Stimulated activated CD4-positive, alpha-beta T cell treated with anti-CD3 and anti-CD28 coated beads, TNF-alpha, amount 100 ng/mL, for 1 hour (primary cell): ENCODE measurements around the gene GABRB2.

ENCODE experiments used
- DNase-seq, 3 donors: peaks; one replicate each; pipeline ENCODE4 v3.0.0-alpha.2; 2020; ENCODE audit warnings: low read depth in 3 of 3, low spot score in 1 of 3

Gene GABRB2

GRCh38 chr5:161391724-161392123, 154.8 kb downstream of the GABRB2 start:
- DNase-seq, result no peak

GRCh38 chr5:161391016-161391415, 155.5 kb downstream of the GABRB2 start:
- DNase-seq, result no peak

GRCh38 chr5:161387121-161387520, 159.4 kb downstream of the GABRB2 start:
- no peak for DNase-seq

- no peak for DNase-seq
Observed at GRCh38 chr5:161385027-161385426, 161.5 kb downstream of the GABRB2 start.

- no peak for DNase-seq
Observed at GRCh38 chr5:161382685-161383084, 163.8 kb downstream of the GABRB2 start.

- no peak for DNase-seq
Observed at GRCh38 chr5:161380486-161380885, 166.0 kb downstream of the GABRB2 start.

- DNase-seq, result no peak
Observed at GRCh38 chr5:161378701-161379100, 167.8 kb downstream of the GABRB2 start.

GRCh38 chr5:161376034-161376433, 170.5 kb downstream of the GABRB2 start:
- DNase-seq, result no peak

GRCh38 chr5:161373345-161373707, 173.2 kb downstream of the GABRB2 start:
- DNase-seq, result no peak

- DNase-seq, result no peak
Observed at GRCh38 chr5:161372682-161373344, 173.7 kb downstream of the GABRB2 start.

GRCh38 chr5:161369022-161369421, 177.5 kb downstream of the GABRB2 start:
- DNase-seq, result no peak

GRCh38 chr5:161358446-161358845, 188.1 kb downstream of the GABRB2 start:
- no peak for DNase-seq

GRCh38 chr5:161344234-161344633, 202.3 kb downstream of the GABRB2 start:
- no peak for DNase-seq

GRCh38 chr5:161342886-161343285, 203.6 kb downstream of the GABRB2 start:
- DNase-seq, result no peak

- DNase-seq, result no peak
Observed at GRCh38 chr5:161340012-161340411, 206.5 kb downstream of the GABRB2 start.

GRCh38 chr5:161333194-161333880, 213.2 kb downstream of the GABRB2 start:
- DNase-seq, result no peak

- DNase-seq, result no peak
Observed at GRCh38 chr5:161332343-161332742, 214.2 kb downstream of the GABRB2 start.

- no peak for DNase-seq
Observed at GRCh38 chr5:161314033-161314432, 232.5 kb downstream of the GABRB2 start.

- DNase-seq, result no peak
Observed at GRCh38 chr5:161312882-161313281, 233.6 kb downstream of the GABRB2 start.

GRCh38 chr5:161311965-161312364, 234.6 kb downstream of the GABRB2 start:
- no peak for DNase-seq

- DNase-seq, result no peak
Observed at GRCh38 chr5:161311146-161311708, 235.3 kb downstream of the GABRB2 start.

GRCh38 chr5:161306351-161306995, 240.1 kb downstream of the GABRB2 start:
- DNase-seq, result no peak
